ENCODE data around the gene PTPRQ. TPM values are rescaled to one million over a fixed set of nuclear protein-coding genes. Genes with fewer than 3 reads are reported as not detected.

PTPRQ gene
- total and polyA plus RNA-seq, 12 donors: 0.04 to 1.9 (median 0.37) TPM; not detected in 1

DNA sequence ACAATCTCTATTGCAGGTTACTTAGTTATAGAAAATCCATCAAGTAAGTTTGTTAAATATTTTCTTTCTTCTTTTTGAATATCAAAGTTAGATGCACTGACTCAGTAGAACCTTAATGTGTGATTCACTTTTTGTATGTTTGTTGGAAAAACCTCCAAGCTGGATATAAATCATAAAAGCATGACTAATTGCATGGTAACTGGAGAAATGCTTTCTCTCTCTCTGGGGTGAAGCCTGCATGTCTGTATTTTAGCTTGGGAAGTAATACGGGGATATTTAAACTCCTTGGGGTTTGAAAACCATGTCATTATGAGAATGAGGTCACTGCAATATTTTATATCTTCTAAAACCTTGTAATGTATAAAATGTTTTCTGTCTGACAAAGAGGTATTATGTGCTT, 204.8 kb downstream of the PTPRQ start:
- WGBS, 2 donors: 55 to 62% methylated on average over 1 of the region's 1 CpG
- intact Hi-C loops (cut with DNase I): no loop called here
- peaks cover 0 to 3% (median 0%) of the 10 kb centered on the region in 11 donors for H3K9me3 ChIP-seq
- no peak overlapping the region for H3K4me3 ChIP-seq
- DNase-seq: no peak
- H3K4me1 ChIP-seq: no peaks in the 10 kb centered on the region
- TF ChIP-seq, protein P1, sequence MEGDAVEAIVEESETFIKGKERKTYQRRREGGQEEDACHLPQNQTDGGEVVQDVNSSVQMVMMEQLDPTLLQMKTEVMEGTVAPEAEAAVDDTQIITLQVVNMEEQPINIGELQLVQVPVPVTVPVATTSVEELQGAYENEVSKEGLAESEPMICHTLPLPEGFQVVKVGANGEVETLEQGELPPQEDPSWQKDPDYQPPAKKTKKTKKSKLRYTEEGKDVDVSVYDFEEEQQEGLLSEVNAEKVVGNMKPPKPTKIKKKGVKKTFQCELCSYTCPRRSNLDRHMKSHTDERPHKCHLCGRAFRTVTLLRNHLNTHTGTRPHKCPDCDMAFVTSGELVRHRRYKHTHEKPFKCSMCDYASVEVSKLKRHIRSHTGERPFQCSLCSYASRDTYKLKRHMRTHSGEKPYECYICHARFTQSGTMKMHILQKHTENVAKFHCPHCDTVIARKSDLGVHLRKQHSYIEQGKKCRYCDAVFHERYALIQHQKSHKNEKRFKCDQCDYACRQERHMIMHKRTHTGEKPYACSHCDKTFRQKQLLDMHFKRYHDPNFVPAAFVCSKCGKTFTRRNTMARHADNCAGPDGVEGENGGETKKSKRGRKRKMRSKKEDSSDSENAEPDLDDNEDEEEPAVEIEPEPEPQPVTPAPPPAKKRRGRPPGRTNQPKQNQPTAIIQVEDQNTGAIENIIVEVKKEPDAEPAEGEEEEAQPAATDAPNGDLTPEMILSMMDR (IDR thresholded peaks at IDR 0.05): no peak
- no peaks in the 10 kb centered on the region for H3K36me3 ChIP-seq
- no peaks in the 10 kb centered on the region for H3K27me3 ChIP-seq
- ATAC-seq: no peak
- H3K27ac ChIP-seq: no peak overlapping the region

DNA sequence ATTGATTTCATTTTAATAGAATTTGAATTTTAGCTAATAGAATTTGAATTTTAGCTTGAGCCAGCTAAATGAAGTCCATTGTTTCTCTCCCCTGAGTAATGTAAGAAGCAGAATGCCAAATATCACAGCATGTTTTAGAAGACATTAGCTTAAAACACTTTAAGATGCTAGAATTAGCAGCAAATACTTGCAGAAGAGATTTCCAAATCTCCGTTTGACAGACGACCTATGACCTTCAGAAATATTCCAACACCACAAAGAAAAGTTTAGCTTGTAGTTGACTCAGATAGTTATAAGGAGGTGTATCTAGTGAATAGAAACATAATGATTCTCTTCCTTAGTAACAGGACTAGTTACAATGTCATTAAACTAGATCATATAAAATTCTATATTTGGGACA, 211.7 kb downstream of the PTPRQ start:
- intact Hi-C loops (cut with DNase I): no loop called here
- ATAC-seq (no peak), DNase-seq (no peak)
- TF ChIP-seq, protein P1 (IDR thresholded peaks at IDR 0.05): no peak
- H3K4me3 ChIP-seq: no peak overlapping the region
- H3K36me3 ChIP-seq: no peaks in the 10 kb centered on the region
- WGBS, 2 donors: 41 to 47% methylated on average over 2 of the region's 2 CpGs
- no peaks in the 10 kb centered on the region for H3K9me3 ChIP-seq
- H3K27ac ChIP-seq: no peak overlapping the region
- H3K27me3 ChIP-seq: no peaks in the 10 kb centered on the region
- no peaks in the 10 kb centered on the region for H3K4me1 ChIP-seq

DNA sequence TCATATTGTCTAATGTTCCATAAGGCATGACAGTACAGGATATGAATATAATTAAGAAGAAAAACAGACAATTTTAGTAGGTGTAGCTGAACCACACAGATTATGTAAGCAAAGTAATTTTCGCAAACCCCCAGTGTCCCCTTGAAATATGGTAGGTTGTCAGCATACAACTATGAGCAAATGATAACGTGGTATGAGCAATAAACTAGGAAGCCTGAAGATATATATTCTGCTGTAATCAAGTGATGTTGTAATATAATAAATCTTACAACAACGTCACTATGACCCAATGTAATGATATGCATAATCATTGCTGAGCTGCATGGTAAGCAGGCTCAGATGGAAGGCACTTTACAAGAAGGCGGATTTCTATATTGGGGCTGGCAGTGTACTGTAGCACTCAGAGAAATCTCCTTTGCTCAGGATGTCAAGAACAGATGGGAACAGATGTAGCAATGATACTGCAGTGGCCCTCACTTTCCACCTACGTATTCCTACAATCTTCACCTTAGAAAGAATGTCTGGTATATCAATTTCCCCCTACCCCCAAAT, 215.6 kb downstream of the PTPRQ start:
- H3K27me3 ChIP-seq: no peaks in the 10 kb centered on the region
- H3K4me1 ChIP-seq: no peaks in the 10 kb centered on the region
- no peak for DNase-seq
- H3K27ac ChIP-seq: no peak overlapping the region
- no peak for ATAC-seq
- WGBS, 2 donors: 78 to 79% methylated on average over 5 of the region's 5 CpGs
- intact Hi-C loops (cut with DNase I): no loop called here
- TF ChIP-seq, protein P1 (IDR thresholded peaks at IDR 0.05): no peak
- H3K4me3 ChIP-seq: no peak overlapping the region
- H3K36me3 ChIP-seq: no peaks in the 10 kb centered on the region
- H3K9me3 ChIP-seq: no peaks in the 10 kb centered on the region

DNA sequence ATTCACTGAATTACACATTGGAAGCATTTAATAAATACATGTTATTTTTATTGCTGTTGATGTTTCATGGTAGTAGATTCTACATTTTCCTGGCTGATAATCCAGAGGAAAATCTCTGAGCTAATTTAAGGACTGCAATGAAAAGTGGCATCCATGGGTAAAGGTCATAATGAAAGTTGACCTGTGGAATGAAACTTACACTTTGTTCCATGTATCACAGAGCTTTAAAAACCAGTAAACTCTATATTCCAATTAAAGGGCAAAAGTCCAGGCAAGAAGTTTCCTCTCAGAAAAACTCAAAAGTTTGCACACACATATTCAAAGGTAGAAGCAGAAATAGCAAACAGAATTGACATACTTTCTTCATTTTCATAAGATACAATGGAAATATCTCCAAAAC, 218.6 kb downstream of the PTPRQ start:
- Histone ChIP-seq H3K9me3 (no peaks in the 10 kb centered on the region), H3K36me3 (no peaks in the 10 kb centered on the region), H3K27me3 (no peaks in the 10 kb centered on the region), H3K4me1 (no peaks in the 10 kb centered on the region), H3K27ac (no peak overlapping the region), H3K4me3 (no peak overlapping the region)
- TF ChIP-seq, protein P1 (IDR thresholded peaks at IDR 0.05): no peak
- DNase-seq (no peak), ATAC-seq (no peak)
- intact Hi-C loops (cut with DNase I): no loop called here
